ENCODE results near the gene COL20A1.
"Not testable (repeated sequence)": the region's sequence is repeated elsewhere in the genome, so short reads cannot be mapped to it uniquely, and the experiment has no call there.

Gene COL20A1

GRCh38 chr20:63291811-63292210 is 1.2 kb upstream of the COL20A1 start:
- DNase-seq (ENCODE audit: low read depth) = no peak

GRCh38 chr20:63292292-63292701 is 689 bp upstream of the COL20A1 start:
- no peak for DNase-seq (ENCODE audit: low read depth)

GRCh38 chr20:63293456-63293855 is 470 bp downstream of the COL20A1 start:
- DNase-seq (ENCODE audit: low read depth) = no peak

GRCh38 chr20:63293871-63294535 is 1.0 kb downstream of the COL20A1 start:
- DNase-seq (ENCODE audit: low read depth) = no peak

GRCh38 chr20:63294536-63294900 is 1.5 kb downstream of the COL20A1 start:
- DNase-seq (ENCODE audit: low read depth) = no peak

- no peak for DNase-seq (ENCODE audit: low read depth)
Measured at GRCh38 chr20:63295018-63295417, 2.0 kb downstream of the COL20A1 start.

GRCh38 chr20:63295422-63295821 is 2.4 kb downstream of the COL20A1 start:
- DNase-seq (ENCODE audit: low read depth) = no peak

- DNase-seq (ENCODE audit: low read depth) = no peak
Measured at GRCh38 chr20:63295846-63296245, 2.9 kb downstream of the COL20A1 start.

- no peak for DNase-seq (ENCODE audit: low read depth)
Measured at GRCh38 chr20:63296531-63297299, 3.7 kb downstream of the COL20A1 start.

GRCh38 chr20:63297371-63297781 is 4.4 kb downstream of the COL20A1 start:
- DNase-seq (ENCODE audit: low read depth) = no peak

- DNase-seq (ENCODE audit: low read depth) = no peak
Measured at GRCh38 chr20:63297796-63298572, 5.0 kb downstream of the COL20A1 start.

GRCh38 chr20:63298731-63299312 is 5.8 kb downstream of the COL20A1 start:
- DNase-seq (ENCODE audit: low read depth) = no peak

GRCh38 chr20:63301671-63302070 is 8.7 kb downstream of the COL20A1 start:
- no peak for DNase-seq (ENCODE audit: low read depth)

GRCh38 chr20:63303095-63303666 is 10.2 kb downstream of the COL20A1 start:
- no peak for DNase-seq (ENCODE audit: low read depth)

- no peak for DNase-seq (ENCODE audit: low read depth)
Measured at GRCh38 chr20:63305393-63305792, 12.4 kb downstream of the COL20A1 start.

- DNase-seq (ENCODE audit: low read depth) = not testable (repeated sequence)
Measured at GRCh38 chr20:63305933-63306672, 13.1 kb downstream of the COL20A1 start.

GRCh38 chr20:63306673-63307537 is 13.9 kb downstream of the COL20A1 start:
- no peak for DNase-seq (ENCODE audit: low read depth)

- DNase-seq (ENCODE audit: low read depth) = no peak
Measured at GRCh38 chr20:63307538-63308217, 14.7 kb downstream of the COL20A1 start.

GRCh38 chr20:63308218-63308911 is 15.4 kb downstream of the COL20A1 start:
- DNase-seq (ENCODE audit: low read depth) = no peak

Data from stromal cell of bone marrow (primary cell).